ENCODE measurements around the gene F12.
A peak's percentile ranks its signal among the peaks of the same experiment; 100 is the strongest.
"Not testable (repeated sequence)": the region's sequence is repeated elsewhere in the genome, so short reads cannot be mapped to it uniquely, and the experiment has no call there.

F12 gene

DNA sequence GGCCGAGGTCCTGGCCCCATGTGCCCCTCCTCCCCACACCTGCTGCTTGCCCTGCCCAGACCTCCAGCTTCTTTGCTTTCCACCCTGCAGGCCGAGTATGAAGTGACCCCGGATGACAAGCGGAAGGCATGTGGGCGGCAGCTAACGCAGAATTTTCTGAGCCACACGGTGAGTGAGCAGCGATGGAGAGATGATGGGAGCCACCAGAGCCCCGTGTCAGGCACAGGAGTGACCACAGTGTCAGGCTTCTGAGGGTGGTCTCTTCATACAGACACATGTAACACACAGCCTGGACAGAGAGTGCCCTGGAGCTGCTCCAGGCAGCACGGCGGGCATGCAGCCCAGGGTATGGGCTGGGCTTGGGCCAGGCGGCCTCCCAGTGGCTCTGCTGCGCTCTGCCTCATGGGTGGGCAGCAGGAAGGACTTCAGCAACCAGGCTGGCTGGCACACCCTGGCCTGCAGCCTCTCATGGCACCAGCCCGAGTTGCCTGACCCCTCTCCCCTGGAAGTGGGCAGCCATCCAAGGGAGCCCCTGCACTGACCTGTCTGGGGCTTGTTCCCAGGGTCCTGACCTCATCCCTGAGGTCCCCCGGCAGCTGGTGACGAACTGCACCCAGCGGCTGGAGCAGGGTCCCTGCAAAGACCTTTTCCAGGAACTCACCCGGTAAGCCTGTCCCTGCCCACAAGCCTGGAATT is 22.9 kb upstream of the F12 start:
- DNase-seq = no peak

DNA sequence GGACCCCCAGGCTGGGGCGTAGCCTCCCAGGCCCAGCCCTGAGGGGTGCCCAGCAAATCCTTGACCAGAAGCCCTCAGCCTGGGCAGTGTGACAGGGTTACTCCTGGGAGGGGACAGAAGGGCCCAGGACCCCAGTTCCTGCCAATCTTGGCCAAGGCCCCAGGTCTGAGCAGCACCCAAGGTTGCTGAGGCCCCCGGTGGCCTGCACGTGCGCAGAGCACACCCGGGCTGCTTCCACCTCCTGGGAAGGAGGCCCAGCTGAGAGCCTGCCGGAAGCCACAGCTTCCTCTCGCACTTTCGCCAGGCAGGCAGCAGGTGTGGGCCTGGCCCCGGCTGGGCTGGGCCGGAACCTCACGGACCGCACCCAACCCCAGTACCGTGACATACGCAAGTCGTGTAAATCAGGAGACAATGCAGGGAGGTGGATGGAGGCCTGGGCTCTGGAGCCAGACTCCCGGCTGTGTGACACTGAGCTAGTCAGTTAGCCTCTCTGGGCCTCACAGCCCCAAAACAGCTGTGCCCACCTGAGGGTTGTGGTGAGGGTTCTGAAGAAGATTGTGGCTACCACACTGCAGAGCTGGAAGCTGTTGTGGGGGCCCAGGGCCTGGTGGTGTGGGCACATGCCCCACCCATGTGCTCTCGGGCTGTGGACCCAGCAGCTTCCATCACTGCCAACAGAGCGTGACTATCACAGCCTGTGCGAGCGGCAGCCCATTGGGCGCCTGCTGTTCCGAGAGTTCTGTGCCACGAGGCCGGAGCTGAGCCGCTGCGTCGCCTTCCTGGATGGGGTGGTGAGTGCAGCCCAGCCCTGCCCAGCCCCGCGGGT is 22.2 kb upstream of the F12 start:
- DNase-seq = peak; percentile 60 to 94 (median 63)

DNA sequence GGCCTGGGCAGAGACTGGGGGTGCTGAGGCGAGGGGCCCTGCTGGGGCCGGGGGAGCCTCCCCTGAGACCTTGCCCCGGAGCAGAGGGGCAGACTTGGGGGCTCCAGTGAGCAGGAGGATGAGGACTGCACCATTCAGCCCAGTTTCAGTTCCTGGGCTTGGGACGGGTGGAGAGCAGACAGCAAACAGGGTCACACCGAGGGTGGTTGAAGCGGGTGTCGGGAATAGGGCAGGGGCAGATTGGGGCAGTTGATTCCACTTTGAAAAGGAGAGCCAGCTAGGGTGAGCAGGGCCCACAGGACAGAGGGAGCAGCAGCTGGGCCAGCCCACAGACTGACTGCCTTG is 21.6 kb upstream of the F12 start:
- peak in 1 of 5 donors; percentile 29 for DNase-seq

DNA sequence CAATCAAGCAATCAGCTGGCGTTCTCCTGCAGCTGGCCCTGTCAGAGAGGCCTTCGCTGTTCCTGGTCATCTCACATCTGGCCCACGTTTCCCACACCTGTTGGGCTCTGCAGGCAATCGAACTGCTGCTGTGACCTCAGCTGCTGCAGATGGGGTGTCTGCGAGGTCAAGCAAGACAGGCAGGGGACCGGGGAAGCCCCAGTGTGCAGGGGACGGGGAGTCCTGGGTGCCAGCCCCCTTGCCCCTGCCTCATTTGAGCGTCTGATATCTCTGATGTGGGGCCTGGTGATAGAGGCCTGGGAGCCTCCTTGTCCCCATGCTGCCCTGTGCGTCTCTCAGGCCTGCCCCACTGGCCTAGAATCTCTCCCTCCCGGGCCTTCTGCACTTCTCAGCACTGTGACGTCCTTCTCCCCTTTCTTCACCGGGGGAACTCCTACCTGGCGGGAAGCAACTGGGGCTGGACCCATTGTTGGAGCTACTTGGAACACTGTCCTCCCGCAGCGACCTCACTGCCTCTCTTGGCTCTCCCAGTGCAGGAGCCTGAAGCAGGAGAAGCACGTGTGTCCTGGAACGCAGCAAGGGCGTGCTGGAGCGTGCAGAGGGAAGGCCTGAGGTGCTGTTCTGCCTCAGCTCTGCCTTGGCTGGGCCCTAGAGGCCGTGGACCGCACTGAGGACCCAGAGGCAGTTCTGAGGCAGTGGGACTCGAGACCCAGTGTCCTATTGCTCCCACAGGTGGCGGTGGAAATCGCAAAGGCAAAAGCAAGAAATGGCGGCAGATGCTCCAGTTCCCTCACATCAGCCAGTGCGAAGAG is 21.0 kb upstream of the F12 start:
- DNase-seq = no peak

DNA sequence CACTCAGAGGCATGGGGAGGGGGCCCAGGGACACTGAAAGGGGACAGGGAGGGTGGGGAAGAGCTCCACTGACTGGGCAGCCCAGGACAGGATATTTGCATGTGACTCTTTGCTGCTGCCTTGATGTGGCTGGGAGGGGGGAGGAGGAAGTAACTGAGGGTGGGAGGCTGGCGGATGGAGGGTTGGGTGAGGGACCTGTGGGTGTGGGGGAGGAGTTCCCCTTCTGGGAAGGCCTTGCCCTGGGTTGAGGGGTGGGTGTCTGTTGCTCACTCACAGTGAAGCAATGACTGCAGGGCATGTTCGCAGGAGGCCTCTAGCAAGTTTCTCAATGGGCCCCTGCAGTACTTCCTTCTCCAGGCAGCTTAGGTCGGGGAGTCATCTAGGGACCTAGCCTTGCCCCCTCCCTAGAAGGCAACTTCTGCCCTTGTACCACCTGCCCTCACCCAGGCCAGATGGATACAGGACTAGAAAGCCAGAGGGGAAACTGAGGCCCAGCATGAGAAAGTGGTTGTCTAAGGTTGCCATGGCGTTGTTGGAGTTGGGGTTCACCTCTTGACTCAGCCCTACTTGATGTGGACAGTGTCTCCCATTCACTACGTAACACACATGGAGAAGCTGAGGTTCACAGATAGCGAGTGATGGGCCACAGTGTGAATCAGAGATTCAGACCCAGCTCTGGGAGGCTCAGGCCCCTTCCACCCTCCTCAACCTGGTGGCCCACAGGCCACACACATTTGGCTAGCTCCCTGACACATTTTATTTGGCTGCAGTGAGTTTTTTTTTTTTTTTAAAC is 20.1 kb upstream of the F12 start:
- peak; percentile 64 to 94 (median 71) for DNase-seq

DNA sequence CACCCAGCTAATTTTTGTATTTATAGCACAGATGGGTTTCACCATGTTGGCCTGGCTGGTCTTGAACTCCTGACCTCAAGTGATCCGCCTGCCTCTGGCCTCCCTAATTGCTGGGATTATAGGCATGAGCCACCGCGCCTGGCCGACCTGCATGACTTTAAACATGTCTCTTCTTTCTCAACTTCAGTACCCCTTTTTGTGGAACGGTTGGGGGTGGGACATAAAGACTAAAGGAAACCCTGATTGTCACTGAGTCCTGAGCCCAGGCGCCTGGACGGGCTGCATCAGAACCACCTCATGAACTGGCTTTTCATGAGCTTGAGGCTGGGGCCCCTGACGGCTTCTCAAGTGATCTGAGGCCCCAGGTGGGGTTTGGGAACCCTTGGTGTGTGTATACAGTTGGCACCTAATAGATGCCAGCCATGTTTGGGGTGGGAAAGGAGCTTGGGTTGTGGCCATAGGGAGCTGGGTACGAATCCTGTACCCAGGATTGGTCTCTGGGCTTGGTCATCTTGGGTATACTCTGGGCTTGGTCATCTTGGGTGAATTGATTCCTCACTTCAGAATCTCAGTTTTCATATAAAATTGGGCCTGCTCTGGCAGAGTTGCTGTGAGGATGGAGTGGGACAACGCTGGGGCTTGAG is 19.3 kb upstream of the F12 start:
- no peak for DNase-seq

DNA sequence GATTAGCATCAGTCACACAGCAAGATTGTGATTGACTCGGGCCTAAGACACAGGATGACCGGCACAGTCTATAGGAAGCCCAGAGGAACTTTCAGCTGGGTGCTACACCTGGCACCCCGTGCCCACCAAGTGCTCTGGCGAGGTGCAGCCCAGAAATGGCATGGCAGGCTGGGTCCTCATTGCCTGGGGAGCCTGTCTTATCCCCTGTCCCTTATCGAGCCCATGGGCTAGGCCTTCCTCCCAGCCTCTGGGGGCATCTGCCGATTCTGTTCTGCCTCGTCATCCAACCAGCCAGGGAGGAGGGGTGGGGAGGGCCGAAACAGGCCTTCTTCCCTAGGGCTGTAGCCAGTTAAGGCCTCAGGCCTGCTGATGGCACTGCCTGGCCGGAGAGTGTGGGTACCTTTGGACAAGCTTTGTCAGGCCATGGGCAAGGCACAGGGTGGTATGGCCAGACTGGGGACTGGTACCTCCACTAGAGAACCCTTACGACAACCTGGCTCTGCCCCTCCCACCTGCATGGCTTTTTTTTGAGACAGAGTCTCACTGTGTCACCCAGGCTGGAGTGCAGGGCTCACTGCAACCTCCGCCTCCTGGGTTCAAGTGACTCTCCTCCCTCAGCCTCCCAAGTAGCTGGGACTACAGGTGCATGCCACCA is 18.7 kb upstream of the F12 start:
- DNase-seq = peak in 1 of 5 donors; percentile 52

DNA sequence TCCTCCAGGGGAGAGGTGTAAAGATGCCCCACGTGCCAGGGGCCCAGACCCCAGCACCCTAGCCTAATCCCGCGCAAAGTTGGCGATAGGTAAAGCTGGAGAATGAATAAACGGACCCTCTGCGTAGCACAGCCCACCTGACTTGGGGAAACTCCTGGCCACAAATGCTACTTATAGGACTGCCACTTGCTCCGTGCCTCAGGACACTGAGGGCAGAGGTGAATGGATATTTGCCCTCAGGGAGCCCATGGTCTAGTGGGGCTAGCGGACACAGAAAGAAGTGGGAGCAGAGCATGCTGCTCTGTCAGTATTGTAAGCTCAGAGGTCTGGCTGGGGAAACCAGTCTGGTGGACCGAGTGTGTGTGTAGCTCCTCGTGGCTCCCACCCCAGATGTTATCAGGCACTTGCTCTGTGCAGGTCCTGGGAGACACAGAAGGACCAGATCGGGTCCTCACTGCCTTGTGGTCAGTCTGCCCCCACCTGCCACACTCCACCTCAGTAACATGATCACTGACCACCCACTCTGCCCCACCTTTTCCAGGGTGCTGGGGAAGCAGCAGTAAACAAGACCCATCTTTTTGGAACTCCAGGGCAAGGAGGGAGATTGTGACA is 18.0 kb upstream of the F12 start:
- DNase-seq = no peak

DNA sequence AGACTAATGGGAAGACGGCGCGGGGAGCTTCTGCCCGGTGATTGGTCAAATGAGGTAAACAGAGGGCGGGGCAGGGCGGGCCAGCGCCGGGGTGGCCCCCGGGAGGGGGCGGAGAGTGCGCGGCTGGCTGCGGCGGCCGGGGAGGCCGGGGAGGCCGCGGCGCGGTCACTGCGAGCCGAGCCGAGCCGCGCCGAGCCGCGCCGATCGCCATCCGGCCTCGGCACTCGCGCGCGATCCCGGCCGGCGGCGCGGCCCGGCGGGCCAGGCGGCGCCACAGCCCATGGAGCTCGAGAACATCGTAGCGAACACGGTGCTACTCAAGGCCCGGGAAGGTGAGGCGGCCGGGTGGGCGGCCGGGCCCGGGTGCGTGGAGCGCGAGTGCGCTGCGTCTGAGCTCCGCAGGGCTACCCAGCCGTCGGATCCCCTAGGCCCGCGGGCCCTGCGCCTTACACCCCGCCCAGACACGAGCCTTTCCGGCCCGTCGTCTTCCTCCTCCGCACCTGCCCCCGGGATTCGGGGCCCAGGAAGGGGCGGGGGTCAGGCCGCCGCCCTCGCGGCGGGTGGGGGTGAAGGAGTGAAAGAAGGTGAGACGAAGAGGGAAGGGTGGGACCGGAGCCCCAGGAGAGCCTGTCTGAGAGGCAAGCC is 17.3 kb upstream of the F12 start, which contains the start of gene GRK6:
TSS of gene GRK6 (plus strand) at position 111 of the 645 bp plus-strand sequence. CDS start at position 281, 170 bp downstream.
- DNase-seq = peak; percentile 54 to 81 (median 56)

DNA sequence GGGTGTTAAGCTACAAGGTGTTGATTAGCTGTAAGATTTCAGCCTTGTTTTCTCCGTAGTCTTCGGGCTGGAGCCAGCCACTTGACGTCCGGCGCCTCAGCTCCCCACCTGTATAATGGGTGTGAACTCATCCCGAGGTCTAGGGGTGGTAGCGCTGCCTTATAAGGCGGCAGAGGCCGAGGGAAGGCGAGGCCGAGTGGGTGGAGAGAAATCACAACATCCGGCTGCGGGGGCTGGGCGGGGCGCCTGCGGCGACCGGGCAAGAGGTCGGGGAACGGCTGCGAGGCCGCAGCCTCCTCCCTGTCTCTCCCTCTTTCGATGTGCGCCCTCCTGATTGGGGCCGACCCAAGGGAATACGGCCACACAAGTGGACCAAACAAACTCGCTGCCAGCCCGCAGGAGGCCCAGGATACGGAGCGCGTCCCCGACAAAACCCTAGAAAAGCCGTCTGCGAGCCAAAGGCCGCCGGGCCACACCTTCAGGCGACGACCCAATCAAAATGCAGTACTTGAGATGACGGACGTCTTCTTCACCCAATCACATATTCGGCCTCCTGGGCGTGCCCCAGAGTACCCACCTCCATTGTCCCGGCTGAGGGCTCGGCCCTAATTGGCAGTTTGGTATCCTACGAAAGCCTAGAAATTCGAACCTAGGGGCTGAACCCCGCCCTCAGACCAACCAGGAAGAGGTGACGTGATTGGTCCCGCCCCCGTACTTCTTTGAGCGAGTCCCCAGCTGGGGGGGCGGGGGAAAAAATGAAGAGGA is 16.6 kb upstream of the F12 start:
- peak; percentile 98 to 100 (median 99) for DNase-seq

DNA sequence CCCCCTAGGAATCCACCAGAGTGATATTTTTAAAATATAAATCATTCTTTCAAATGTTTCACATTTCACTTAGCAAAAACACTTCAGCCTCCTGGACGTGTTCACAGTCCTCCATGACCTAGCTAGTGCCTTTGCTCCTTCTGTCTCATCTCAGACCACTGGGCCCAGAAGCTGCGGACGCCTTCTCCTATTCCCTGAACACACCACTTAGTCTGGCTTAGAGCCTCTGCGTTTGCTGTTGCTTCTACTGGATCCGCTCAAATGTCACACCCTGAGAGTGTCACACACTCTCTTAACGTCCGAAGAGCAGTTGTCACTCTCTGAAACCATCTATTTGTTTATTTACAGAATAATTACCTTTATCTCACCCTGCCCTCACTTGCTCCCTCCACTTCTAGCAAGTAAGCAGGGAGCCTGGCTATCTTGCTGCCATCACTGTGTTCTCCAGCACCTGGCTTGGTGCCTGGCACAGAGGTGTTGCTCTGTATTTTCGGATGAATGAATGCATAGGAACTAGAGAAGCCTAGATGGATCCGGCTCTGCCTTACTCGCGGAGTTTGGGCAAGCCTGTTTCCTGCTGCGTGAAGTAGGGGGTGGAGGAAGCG is 15.9 kb upstream of the F12 start:
- DNase-seq = no peak

DNA sequence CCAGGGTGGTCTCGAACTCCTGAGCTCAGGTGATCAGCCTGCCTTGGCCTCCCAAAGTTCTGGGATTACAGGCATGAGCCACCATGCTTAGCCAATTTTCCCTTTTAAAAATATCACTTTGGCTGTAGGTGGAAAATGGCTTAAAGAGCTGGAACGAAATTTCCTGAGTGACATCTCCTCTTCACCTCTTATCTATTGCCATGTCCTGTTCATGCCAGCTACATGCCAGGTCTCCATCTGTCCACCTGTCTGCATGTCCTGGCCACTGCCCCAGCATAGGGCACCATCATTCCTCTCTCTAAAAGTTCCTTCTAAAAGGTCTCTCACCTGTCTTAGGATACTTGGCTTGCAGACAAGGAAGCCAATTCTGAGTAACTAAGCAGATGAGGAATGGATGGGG is 14.3 kb upstream of the F12 start:
- no peak for DNase-seq

DNA sequence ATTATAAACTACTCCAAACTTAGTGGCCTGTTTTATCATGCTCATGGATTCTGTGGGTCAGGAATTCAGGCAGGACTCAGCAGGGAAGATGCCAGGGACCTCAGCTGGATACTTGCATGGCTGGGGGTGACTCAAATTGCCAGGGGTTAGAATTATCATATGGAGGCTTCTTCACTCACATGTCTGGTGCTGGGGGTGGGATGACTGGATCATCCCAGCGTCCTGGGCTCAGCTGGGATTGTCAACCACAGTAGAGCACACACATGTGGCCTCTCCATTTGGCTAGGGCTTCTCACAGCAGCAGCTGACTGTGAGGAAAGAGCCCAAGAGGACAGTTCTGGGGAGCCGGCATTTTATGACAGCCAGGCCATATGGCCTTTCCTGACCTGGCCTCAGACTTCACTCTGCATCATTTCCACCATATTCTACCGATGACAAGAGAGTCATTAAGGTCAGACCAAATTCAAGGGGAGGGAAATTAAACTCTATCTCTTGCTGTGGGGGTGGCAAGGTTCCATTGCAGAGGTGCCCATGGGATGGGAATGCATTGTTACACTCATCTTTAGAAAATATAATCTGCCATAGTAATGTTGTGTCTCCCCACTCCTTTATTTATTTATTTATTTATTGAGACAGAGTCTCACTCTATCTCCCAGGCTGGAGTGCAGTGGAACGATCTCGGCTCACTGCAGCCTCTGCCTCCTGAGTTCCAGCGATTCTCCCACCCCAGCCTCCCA is 11.9 kb upstream of the F12 start:
- no peak for DNase-seq

DNA sequence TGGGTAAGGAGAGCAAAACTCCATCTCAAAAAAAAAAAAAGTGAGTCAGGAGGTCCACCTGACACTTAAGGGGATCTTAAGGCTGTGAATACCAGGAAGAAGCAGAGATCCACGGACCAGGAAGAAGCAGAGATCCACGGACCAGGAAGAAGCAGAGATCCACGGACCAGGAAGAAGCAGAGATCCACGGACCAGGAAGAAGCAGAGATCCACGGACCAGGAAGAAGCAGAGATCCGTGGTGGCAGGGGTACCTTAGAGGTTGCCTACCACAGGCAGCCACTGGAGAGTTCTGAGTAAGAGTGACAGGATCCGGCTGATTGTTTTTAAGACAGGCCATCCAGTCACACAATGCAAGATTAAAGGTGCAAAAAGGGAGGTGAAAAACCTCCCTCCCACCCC is 11.1 kb upstream of the F12 start:
- DNase-seq = not testable (repeated sequence)

DNA sequence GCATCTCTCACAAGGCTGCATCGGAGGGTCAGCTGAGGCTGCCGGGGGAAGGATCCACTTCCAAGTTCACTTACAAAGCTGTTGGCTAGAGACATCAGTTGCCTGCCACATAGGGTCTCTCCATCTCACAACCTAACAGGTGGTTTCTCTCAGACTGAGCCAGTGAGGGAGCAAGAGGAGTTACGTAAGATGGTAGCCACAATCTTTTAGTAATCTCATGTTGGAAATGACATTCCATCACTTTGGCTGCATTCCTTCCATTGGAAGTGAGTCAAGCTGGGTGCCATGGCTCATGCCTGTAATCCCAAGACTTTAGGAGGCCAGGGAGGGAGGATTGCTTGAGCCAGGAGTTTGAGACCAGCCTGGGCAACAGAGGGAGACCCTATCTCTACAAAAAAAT is 9.7 kb upstream of the F12 start:
- no peak for DNase-seq

DNA sequence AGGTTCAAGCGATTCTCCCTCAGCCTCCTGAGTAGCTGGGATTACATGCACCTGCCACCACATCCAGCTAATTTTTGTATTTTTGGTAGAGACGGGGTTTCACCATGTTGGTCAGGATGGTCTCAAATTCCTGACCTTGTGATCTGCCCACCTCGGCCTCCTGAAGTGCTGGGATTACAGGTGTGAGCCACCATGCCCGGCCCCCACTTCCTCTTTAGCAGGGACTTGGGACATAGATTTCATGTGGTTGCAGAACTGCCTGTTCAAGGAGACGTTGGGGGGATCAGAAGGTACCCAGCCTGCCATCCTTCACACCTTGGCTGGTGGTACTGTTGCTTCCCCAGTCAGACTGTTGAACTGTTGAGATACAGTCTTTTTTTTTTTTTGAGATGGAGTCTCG is 7.7 kb upstream of the F12 start:
- DNase-seq = not testable (repeated sequence)

DNA sequence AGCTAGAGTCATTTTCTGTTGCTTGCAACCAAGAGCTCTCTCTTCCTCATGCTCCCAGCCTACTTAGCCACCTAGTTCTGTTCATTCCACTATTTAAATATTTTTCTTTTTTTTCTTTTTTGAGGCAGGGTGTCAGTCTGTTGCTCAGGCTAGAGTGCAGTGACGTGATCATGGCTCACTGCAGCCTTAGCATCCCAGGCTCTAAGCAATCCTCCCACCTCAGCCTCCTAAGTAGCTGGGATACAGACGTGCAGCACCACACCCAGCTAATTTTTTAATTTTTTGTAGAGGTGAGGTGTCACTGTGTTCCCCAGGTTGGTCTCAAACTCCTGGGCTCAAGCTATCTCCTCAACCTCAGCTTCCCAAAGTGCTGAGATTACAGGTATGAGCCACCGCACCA is 5.1 kb upstream of the F12 start:
- DNase-seq = no peak

DNA sequence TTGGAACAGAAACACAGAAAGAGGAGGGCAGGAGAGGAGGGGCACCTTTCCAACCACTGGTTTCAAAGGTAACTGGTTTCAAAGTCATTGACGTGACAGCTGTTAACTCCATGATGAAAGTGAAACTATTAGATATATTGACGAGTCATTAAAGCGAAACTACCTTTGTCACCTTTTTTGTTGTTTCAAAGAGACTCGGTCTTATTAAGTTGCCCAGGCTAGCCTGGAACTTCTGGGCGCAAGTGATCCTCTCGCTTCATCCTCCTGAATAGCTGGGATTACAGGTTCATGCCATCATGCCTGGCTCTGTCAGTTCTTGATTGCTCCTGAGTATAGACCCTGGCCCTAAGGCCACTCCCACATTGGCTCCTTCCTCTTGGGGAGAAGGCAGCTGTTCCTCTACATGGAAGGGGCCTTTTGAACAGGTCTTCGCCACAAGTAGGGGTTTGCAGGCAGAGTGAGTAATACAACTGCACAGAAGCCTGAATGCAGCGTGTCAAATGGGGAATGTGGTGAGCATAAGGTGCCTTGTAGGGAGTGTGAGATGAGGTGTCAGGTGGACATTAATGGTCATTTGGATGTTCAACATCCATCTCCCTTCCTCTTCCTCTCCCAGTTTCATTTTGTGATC is 3.4 kb upstream of the F12 start:
- peak in 1 of 5 donors; percentile 50 for DNase-seq
